ENCODE results near the gene RAB40B.

Gene RAB40B

GRCh38 chr17:82613283-82614094 lies 85.0 kb downstream of the RAB40B start:
- no peak for DNase-seq

- no peak for DNase-seq
These were observed 87.1 kb downstream of the RAB40B start for GRCh38 chr17:82611140-82612058.

GRCh38 chr17:82609655-82610054 lies 88.8 kb downstream of the RAB40B start:
- DNase-seq, result no peak

GRCh38 chr17:82608816-82609215 lies 89.7 kb downstream of the RAB40B start:
- no peak for DNase-seq

- DNase-seq, result no peak
These were observed 92.4 kb downstream of the RAB40B start for GRCh38 chr17:82605939-82606600.
